H9 (cell line): ENCODE results near the gene BORCS6. TPM values are rescaled to one million over a fixed set of nuclear protein-coding genes. Genes with fewer than 3 reads are reported as not detected.

Experiments used
- DNase-seq: peaks from one replicate; pipeline ENCODE4 v3.0.0-alpha.2; 2017
- H2AFZ ChIP-seq: one replicate; pipeline ENCODE4 v1.6.1; 2013; ENCODE audit warnings: mild to moderate bottlenecking, low read length, control low read depth, moderate library complexity
- H2AK5ac ChIP-seq: 2 replicates; pipeline ENCODE4 v1.6.1; 2013; ENCODE audit warnings: low read length, control low read depth, mixed read lengths; ENCODE audit not compliant: insufficient read length
- H2BK120ac ChIP-seq: one replicate; pipeline ENCODE4 v1.6.1; 2013; ENCODE audit warnings: low read depth, mild to moderate bottlenecking, low read length, control low read depth, inconsistent platforms; ENCODE audit not compliant: poor library complexity, severe bottlenecking
- H2BK12ac ChIP-seq: 2 replicates; pipeline ENCODE4 v1.6.1; 2013; ENCODE audit warnings: low read length, control low read depth, mixed read lengths, low read depth; ENCODE audit not compliant: insufficient read length
- H2BK15ac ChIP-seq: 2 replicates; pipeline ENCODE4 v1.6.1; 2013; ENCODE audit warnings: low read depth, low read length, control low read depth
- H2BK20ac ChIP-seq: one replicate; pipeline ENCODE4 v1.6.1; 2013; ENCODE audit warnings: low read depth, mild to moderate bottlenecking, low read length, control low read depth, inconsistent platforms; ENCODE audit not compliant: poor library complexity, severe bottlenecking
- H2BK5ac ChIP-seq: 2 replicates; pipeline ENCODE4 v1.6.1; 2013; ENCODE audit warnings: low read length, control low read depth, mixed read lengths; ENCODE audit not compliant: insufficient read length
- H3K14ac ChIP-seq: 2 replicates; pipeline ENCODE4 v1.6.1; 2013; ENCODE audit warnings: low read length, control low read depth; ENCODE audit not compliant: insufficient read depth
- H3K18ac ChIP-seq: 2 replicates; pipeline ENCODE4 v1.6.1; 2013; ENCODE audit warnings: low read depth, mild to moderate bottlenecking, mixed read lengths, low read length, control low read depth; ENCODE audit not compliant: insufficient read length
- H3K23ac ChIP-seq: 2 replicates; pipeline ENCODE4 v1.6.1; 2013; ENCODE audit warnings: low read length, control low read depth, mixed read lengths, low read depth; ENCODE audit not compliant: insufficient read length
- H3K23me2 ChIP-seq: 2 replicates; pipeline ENCODE4 v1.6.1; 2013; ENCODE audit warnings: low read depth, mild to moderate bottlenecking, mixed read lengths, low read length, control low read depth; ENCODE audit not compliant: insufficient read length, poor library complexity, severe bottlenecking
- H3K27ac ChIP-seq: 2 replicates; pipeline ENCODE4 v1.5.1; 2013; ENCODE audit warnings: low read length, control low read depth, mixed read lengths, low read depth; ENCODE audit not compliant: insufficient read length
- H3K27me3 ChIP-seq: 2 replicates; pipeline ENCODE4 v1.6.1; 2013; ENCODE audit warnings: low read length, control low read depth, inconsistent platforms; ENCODE audit not compliant: insufficient read depth
- H3K4ac ChIP-seq: 2 replicates; pipeline ENCODE4 v1.6.1; 2013; ENCODE audit warnings: low read depth, mild to moderate bottlenecking, control low read depth, inconsistent platforms, low read length, moderate library complexity
- H3K4me1 ChIP-seq: 2 replicates; pipeline ENCODE4 v1.6.1; 2013; ENCODE audit warnings: low read length, control low read depth, inconsistent platforms; ENCODE audit not compliant: insufficient read depth
- H3K4me2 ChIP-seq: 2 replicates; pipeline ENCODE4 v1.6.1; 2013; ENCODE audit warnings: low read length, control low read depth, mixed read lengths; ENCODE audit not compliant: insufficient read length, insufficient read depth
- H3K56ac ChIP-seq: 2 replicates; pipeline ENCODE4 v1.6.1; 2013; ENCODE audit warnings: low read depth, mild to moderate bottlenecking, mixed read lengths, low read length, control low read depth; ENCODE audit not compliant: insufficient read length
- H3K79me1 ChIP-seq: 2 replicates; pipeline ENCODE4 v1.6.1; 2013; ENCODE audit warnings: low read depth, mild to moderate bottlenecking, moderate library complexity, low read length, control low read depth, inconsistent platforms; ENCODE audit not compliant: insufficient read depth, poor library complexity, severe bottlenecking
- H3K79me2 ChIP-seq: 2 replicates; pipeline ENCODE4 v1.6.1; 2013; ENCODE audit warnings: low read length, control low read depth, inconsistent platforms; ENCODE audit not compliant: insufficient read depth
- H3K9ac ChIP-seq: 2 replicates; pipeline ENCODE4 v1.6.1; 2013; ENCODE audit warnings: low read length, control low read depth, mixed read lengths; ENCODE audit not compliant: insufficient read length; ENCODE audit errors: extremely low read depth
- H3K9me3 ChIP-seq: one replicate; pipeline ENCODE4 v1.6.1; 2013; ENCODE audit warnings: low read depth, low read length, inconsistent platforms; ENCODE audit not compliant: control insufficient read depth
- H3T11ph ChIP-seq: one replicate; pipeline ENCODE4 v1.6.1; 2013; ENCODE audit warnings: mild to moderate bottlenecking, low read length, control low read depth, inconsistent platforms
- H4K20me1 ChIP-seq: one replicate; pipeline ENCODE4 v1.6.1; 2013; ENCODE audit not compliant: control insufficient read depth, insufficient read length, insufficient read depth
- H4K5ac ChIP-seq: 2 replicates; pipeline ENCODE4 v1.6.1; 2013; ENCODE audit warnings: low read depth, mild to moderate bottlenecking, mixed read lengths, low read length, control low read depth; ENCODE audit not compliant: insufficient read length
- H4K8ac ChIP-seq: replicated peaks from 2 replicates; pipeline ENCODE4 v1.6.1; 2013; ENCODE audit warnings: low read length, control low read depth, mixed read lengths, low read depth; ENCODE audit not compliant: insufficient read length
- H4K91ac ChIP-seq: 2 replicates; pipeline ENCODE4 v1.6.1; 2013; ENCODE audit warnings: low read depth, mild to moderate bottlenecking, moderate library complexity, mixed read lengths, low read length, control low read depth; ENCODE audit not compliant: insufficient read length
- H3K27ac Mint-ChIP-seq, 3 experiments: 2 replicates in 2 of 3; 3 replicates in 1 of 3; pipeline ENCODE4 v1.8.0; 2020 to 2021; ENCODE audit warnings: mixed read lengths in 3 of 3, mild to moderate bottlenecking in 1 of 3, moderate library complexity in 1 of 3
- H3K27me3 Mint-ChIP-seq: 2 replicates; pipeline ENCODE4 v1.8.0; 2021; ENCODE audit warnings: low read depth, mild to moderate bottlenecking, moderate library complexity, mixed read lengths
- H3K36me3 Mint-ChIP-seq, 3 experiments: 2 replicates in 2 of 3; 3 replicates in 1 of 3; pipeline ENCODE4 v1.8.0; 2020 to 2021; ENCODE audit warnings: low read depth in 3 of 3, mixed read lengths in 3 of 3; ENCODE audit not compliant: insufficient read depth in 1 of 3
- H3K4me1 Mint-ChIP-seq, 2 experiments: 2 replicates each; pipeline ENCODE4 v1.8.0; 2020; ENCODE audit warnings: mixed read lengths in 2 of 2
- H3K4me3 Mint-ChIP-seq, 2 experiments: 2 replicates in 1 of 2; 3 replicates in 1 of 2; pipeline ENCODE4 v1.8.0; 2020 to 2021; ENCODE audit warnings: mild to moderate bottlenecking in 2 of 2, mixed read lengths in 2 of 2, moderate library complexity in 1 of 2
- H3K9me3 Mint-ChIP-seq, 2 experiments: 2 replicates in 1 of 2; 3 replicates in 1 of 2; pipeline ENCODE4 v1.8.0; 2020; ENCODE audit warnings: mild to moderate bottlenecking in 2 of 2, mixed read lengths in 2 of 2, moderate library complexity in 1 of 2
- CTCF ChIP-seq: fragments of 200-600 bp; sonication (generic); conservative IDR thresholded peaks from 3 replicates; pipeline ENCODE4 v1.8.0; 2021; ENCODE audit warnings: antibody characterized with exemption, mild to moderate bottlenecking
- WGBS: extraction: QIAGEN DNeasy Blood & Tissue Kit; methylation state at CpG from one replicate; pipeline ENCODE4 v1.1.7; 2013; ENCODE audit warnings: missing lambda C conversion rate, low lambda C conversion rate, mixed read lengths; ENCODE audit not compliant: insufficient read length; ENCODE audit errors: extremely low coverage; 5-methylcytosine and 5-hydroxymethylcytosine counted together
- total RNA-seq: library from RNA; stranded (reverse); gene quantifications from 2 replicates; pipeline ENCODE4 v1.2.1, GENCODE V29; 2021

Gene BORCS6
- total RNA-seq, 1 experiment from 2014 or later, result 3.1 TPM

DNA sequence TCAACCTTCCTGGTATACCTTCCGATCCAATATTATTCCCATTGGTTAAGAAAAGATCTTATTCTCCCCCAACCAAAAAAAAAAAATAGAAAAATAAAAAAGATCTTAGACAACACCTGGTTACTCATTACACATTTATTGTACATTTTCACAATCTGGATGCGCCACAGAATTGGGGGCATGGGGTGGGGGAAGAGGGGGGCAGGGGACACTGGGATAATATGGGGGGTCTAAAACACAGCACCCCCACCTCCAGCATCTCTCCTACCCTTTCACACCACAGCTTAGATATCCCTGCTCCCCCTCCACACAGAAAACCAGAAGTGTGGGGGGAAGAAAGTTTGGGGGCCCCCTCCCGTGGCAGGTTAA, 31.0 kb downstream of the BORCS6 start:
- Mint-ChIP-seq H3K27me3 (peaks cover 2% of the 10 kb centered on the region), H3K4me3 (peak overlapping the region in 1 of 2 experiments; percentile 50; a peak in 1 of 5 replicates), H3K36me3 (peaks cover 10 to 26% (median 22%) of the 10 kb centered on the region in 3 experiments), H3K4me1 (peaks cover 25 to 31% of the 10 kb centered on the region in 2 experiments), H3K9me3 (no peaks in the 10 kb centered on the region), H3K27ac (no peak overlapping the region)
- Histone ChIP-seq H3K9ac (no peak overlapping the region), H3K27ac (no peak overlapping the region), H4K5ac (no peak overlapping the region), H2AK5ac (no peak overlapping the region), H3K27me3 (no peaks in the 10 kb centered on the region), H3K4ac (no peak overlapping the region), H3K9me3 (no peaks in the 10 kb centered on the region), H2BK20ac (no peak overlapping the region), H4K91ac (no peak overlapping the region), H3K4me1 (peaks cover 3% of the 10 kb centered on the region; the same call in 1 of the 2 replicates), H3K14ac (no peak overlapping the region), H3K4me2 (no peak overlapping the region), H2BK5ac (no peak overlapping the region), H2AFZ (no peak overlapping the region), H3K79me1 (no peaks in the 10 kb centered on the region), H4K8ac (no peak overlapping the region), H3T11ph (no peak overlapping the region), H4K20me1 (no peaks in the 10 kb centered on the region), H3K79me2 (no peaks in the 10 kb centered on the region), H2BK12ac (no peak overlapping the region), H3K56ac (no peak overlapping the region), H3K23ac (no peak overlapping the region), H3K23me2 (peaks cover 19% of the 10 kb centered on the region), H2BK120ac (no peak overlapping the region), H3K18ac (no peak overlapping the region), H2BK15ac (no peak overlapping the region)
- no peak; the same call in 2 of the 3 replicates for TF ChIP-seq CTCF
- WGBS, result no CpG with 5 or more reads among the region's 3 CpGs
- DNase-seq, result no peak
